Transverse colon (tissue), 4 donors: ENCODE measurements around the gene PLGRKT. TPM values are rescaled to one million over a fixed set of nuclear protein-coding genes. Genes with fewer than 3 reads are reported as not detected.

Source experiments
- DNase-seq: peaks from one replicate; pipeline ENCODE4 v3.0.0-alpha.2; 2019
- H3K27ac ChIP-seq, 4 donors: fragments of 200-600 bp; sonication (generic); 2 replicates each; pipeline ENCODE4 v1.5.1; 2016 to 2018; ENCODE audit warnings: inconsistent platforms in 4 of 4
- H3K27me3 ChIP-seq: fragments of 200-600 bp; sonication (generic); 2 replicates; pipeline ENCODE4 v1.5.1; 2017; ENCODE audit warnings: inconsistent platforms
- H3K36me3 ChIP-seq, 4 donors: fragments of 200-600 bp; sonication (generic); 2 replicates each; pipeline ENCODE4 v1.5.1; 2017 to 2019; ENCODE audit warnings: inconsistent platforms in 4 of 4
- H3K4me1 ChIP-seq, 4 donors: fragments of 200-600 bp; sonication (generic); 2 replicates each; pipeline ENCODE4 v1.5.1; 2017 to 2020; ENCODE audit warnings: inconsistent platforms in 4 of 4
- H3K4me3 ChIP-seq, 4 donors: fragments of 200-600 bp; sonication (generic); 1 replicate in 1 of 4; 2 replicates in 3 of 4; pipeline versions ENCODE4 v1.5.1 to v1.6.1; 2017 to 2019; ENCODE audit warnings: inconsistent platforms in 4 of 4
- H3K9me3 ChIP-seq, 2 donors: fragments of 200-600 bp; sonication (generic); 2 replicates each; pipeline ENCODE4 v1.5.1; 2017 to 2019; ENCODE audit warnings: inconsistent platforms in 2 of 2
- EP300 ChIP-seq: sonication (generic); formaldehyde crosslinking; IDR thresholded peaks from one replicate; pipeline ENCODE4 v1.6.1; 2017; ENCODE audit warnings: antibody characterized with exemption, low read depth
- POLR2A ChIP-seq: fragments of 450-650 bp; IDR thresholded peaks from one replicate; pipeline ENCODE4 v1.6.1; 2016; ENCODE audit warnings: antibody characterized with exemption, mild to moderate bottlenecking, moderate library complexity
- POLR2AphosphoS5 ChIP-seq, 3 donors: sonication (generic); formaldehyde crosslinking; IDR thresholded peaks; one replicate each; pipeline ENCODE4 v1.6.1; 2016; ENCODE audit warnings: antibody characterized with exemption in 3 of 3
- WGBS, 2 donors: methylation state at CpG; one replicate each; pipeline ENCODE4 v1.1.5; 2018; ENCODE audit warnings: low coverage in 1 of 2; 5-methylcytosine and 5-hydroxymethylcytosine counted together
- in situ Hi-C, 4 donors: fragments of 200-750 bp; cut with MboI; loops; one replicate each; pipeline versions ENCODE4 v1.15.0 to v1.15.1; 2017; ENCODE audit warnings: low sequenced_read_pairs in 3 of 4, low pct_ligation_motif_present in 1 of 4, low pct_unique_long_range_greater_than_20kb in 1 of 4
- intact Hi-C: fragments of 100-400 bp; cut with DNase I; formaldehyde crosslinking; loops from one replicate; pipeline ENCODE4 v1.15.1; 2023; ENCODE audit warnings: low total_unique reads
- total RNA-seq, 4 donors: library from RNA; depleted of rRNA; stranded (reverse); fragments of >200 nt; gene quantifications; one replicate each; pipeline ENCODE4 v1.1.0, GENCODE V29; 2016
- TF ChIP-seq, protein P1 (sequence below), 5 experiments: fragments of 200-600 bp in 3 of 5; fragments of 450-650 bp in 2 of 5; sonication (generic) in 3 of 5; IDR thresholded peaks; 1 replicate in 2 of 5; 2 replicates in 3 of 5; pipeline ENCODE4 v1.5.1; 2016 to 2017; ENCODE audit warnings: antibody characterized with exemption in 5 of 5, inconsistent platforms in 3 of 5, mild to moderate bottlenecking in 2 of 5, moderate library complexity in 1 of 5

The PLGRKT gene
- total RNA-seq, 4 donors from 2014 or later: 1.6 to 58.3 (median 16.5) TPM

- intact Hi-C loops: no loop called here
- TF ChIP-seq POLR2A: no peak
- no peak for TF ChIP-seq POLR2AphosphoS5 (IDR thresholded peaks at IDR 0.05)
- TF ChIP-seq EP300: no peak
- TF ChIP-seq, protein P1, sequence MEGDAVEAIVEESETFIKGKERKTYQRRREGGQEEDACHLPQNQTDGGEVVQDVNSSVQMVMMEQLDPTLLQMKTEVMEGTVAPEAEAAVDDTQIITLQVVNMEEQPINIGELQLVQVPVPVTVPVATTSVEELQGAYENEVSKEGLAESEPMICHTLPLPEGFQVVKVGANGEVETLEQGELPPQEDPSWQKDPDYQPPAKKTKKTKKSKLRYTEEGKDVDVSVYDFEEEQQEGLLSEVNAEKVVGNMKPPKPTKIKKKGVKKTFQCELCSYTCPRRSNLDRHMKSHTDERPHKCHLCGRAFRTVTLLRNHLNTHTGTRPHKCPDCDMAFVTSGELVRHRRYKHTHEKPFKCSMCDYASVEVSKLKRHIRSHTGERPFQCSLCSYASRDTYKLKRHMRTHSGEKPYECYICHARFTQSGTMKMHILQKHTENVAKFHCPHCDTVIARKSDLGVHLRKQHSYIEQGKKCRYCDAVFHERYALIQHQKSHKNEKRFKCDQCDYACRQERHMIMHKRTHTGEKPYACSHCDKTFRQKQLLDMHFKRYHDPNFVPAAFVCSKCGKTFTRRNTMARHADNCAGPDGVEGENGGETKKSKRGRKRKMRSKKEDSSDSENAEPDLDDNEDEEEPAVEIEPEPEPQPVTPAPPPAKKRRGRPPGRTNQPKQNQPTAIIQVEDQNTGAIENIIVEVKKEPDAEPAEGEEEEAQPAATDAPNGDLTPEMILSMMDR (IDR thresholded peaks at IDR 0.05): no peak
- no peaks in the 10 kb centered on the region for H3K4me1 ChIP-seq
- no peak overlapping the region for H3K27ac ChIP-seq
- H3K9me3 ChIP-seq: no peaks in the 10 kb centered on the region
- no peak overlapping the region for H3K4me3 ChIP-seq
- no peak for DNase-seq
- in situ Hi-C loops: loop anchor here in 2 of 4 donors (10.0 to 25.0 kb wide), 2 partner anchors 233 to 235 kb away; partner anchors contain the start of gene INSL6 (in 2 of the 2)
- no peaks in the 10 kb centered on the region for H3K36me3 ChIP-seq
- no peaks in the 10 kb centered on the region for H3K27me3 ChIP-seq
These were observed 17.7 kb downstream of the PLGRKT start for GRCh38 chr9:5419987-5420386.

DNA sequence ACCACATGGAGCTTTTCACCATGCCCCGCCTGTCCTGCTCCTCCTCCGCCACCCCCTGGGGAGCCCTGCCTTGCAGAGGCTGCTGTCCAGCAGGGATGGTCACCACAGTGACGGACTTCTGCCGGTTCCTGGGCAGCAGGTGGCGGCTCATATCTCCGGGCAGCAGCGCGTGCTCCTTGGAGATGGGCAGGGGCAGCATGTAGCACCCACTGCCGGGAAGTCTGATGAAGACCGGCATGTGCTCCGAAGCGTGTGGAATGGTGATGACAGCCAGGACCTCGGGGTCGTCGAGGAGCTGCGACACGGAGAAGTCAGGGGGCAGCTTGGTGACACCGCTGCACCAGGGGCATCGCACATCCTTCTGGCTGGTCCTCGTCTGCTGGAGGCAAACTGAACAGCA, 19.2 kb downstream of the PLGRKT start:
- no peak for DNase-seq
- Histone ChIP-seq H3K27ac (no peak overlapping the region), H3K4me1 (no peaks in the 10 kb centered on the region), H3K4me3 (no peak overlapping the region), H3K36me3 (no peaks in the 10 kb centered on the region), H3K27me3 (no peaks in the 10 kb centered on the region), H3K9me3 (no peaks in the 10 kb centered on the region)
- in situ Hi-C loops: loop anchor here in 1 of 4 donors (25.0 kb wide), 1 partner anchor 231 kb away; the partner anchor contains the start of gene INSL6
- intact Hi-C loops: no loop called here
- 93% methylated on average over 20 of the region's 20 CpGs; no CpG with 5 or more reads in 1 of the 2 donors for WGBS, 2 donors
- TF ChIP-seq EP300: no peak
- TF ChIP-seq, protein P1 (IDR thresholded peaks at IDR 0.05): no peak

DNA sequence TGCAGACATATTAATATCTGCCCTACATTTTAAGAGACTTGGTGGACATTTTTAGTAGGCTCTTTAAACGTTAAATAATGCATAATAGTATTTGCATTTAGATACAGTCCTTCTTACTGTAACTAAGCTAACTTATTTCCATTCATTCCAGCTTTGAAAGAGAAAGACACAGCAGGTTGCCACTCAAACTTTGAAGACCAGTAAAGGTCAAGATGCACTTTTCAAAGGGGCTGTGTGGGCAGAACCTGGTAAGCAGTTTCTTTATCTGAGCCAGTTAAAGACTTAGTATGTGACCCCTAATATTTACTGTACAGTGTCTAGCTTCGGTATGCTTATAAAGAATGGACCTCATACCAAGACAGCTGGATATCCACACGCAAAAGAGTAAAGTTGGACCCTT, 20.8 kb downstream of the PLGRKT start:
- H3K27ac ChIP-seq: no peak overlapping the region
- TF ChIP-seq POLR2A (no peak), EP300 (no peak), POLR2AphosphoS5 (IDR thresholded peaks at IDR 0.05) (no peak)
- TF ChIP-seq, protein P1 (IDR thresholded peaks at IDR 0.05): no peak
- DNase-seq: no peak
- H3K27me3 ChIP-seq: no peaks in the 10 kb centered on the region
- no peaks in the 10 kb centered on the region for H3K4me1 ChIP-seq
- intact Hi-C loops (no loop called here), in situ Hi-C loops (loop anchor here in 1 of 4 donors (25.0 kb wide), 1 partner anchor 230 kb away; the partner anchor contains the start of gene INSL6)
- no peaks in the 10 kb centered on the region for H3K9me3 ChIP-seq
- 71 to 78% methylated on average over 3 of the region's 3 CpGs for WGBS, 2 donors
- no peaks in the 10 kb centered on the region for H3K36me3 ChIP-seq
- no peak overlapping the region for H3K4me3 ChIP-seq

- no peak for DNase-seq
- WGBS, 2 donors: 91 to 100% methylated on average over 1 of the region's 1 CpG
- H3K9me3 ChIP-seq: peaks cover 17 to 21% of the 10 kb centered on the region in 2 donors
- intact Hi-C loops (no loop called here), in situ Hi-C loops (loop anchor here in 1 of 4 donors (25.0 kb wide), 1 partner anchor 221 kb away; the partner anchor contains the start of gene INSL6)
- H3K36me3 ChIP-seq: peaks cover 0 to 7% (median 0%) of the 10 kb centered on the region in 4 donors
- H3K27ac ChIP-seq: no peak overlapping the region
- no peaks in the 10 kb centered on the region for H3K4me1 ChIP-seq
- TF ChIP-seq POLR2AphosphoS5 (IDR thresholded peaks at IDR 0.05) (no peak), EP300 (no peak), POLR2A (no peak)
- TF ChIP-seq, protein P1 (IDR thresholded peaks at IDR 0.05): no peak
- H3K4me3 ChIP-seq: no peak overlapping the region
- no peaks in the 10 kb centered on the region for H3K27me3 ChIP-seq
These were observed 29.1 kb downstream of the PLGRKT start for GRCh38 chr9:5408596-5408995.
